HepG2 (cell line): Measurements from ENCODE around the gene ZNF586. TPM values are rescaled to one million over a fixed set of nuclear protein-coding genes. Genes with fewer than 3 reads are reported as not detected.

Source experiments
- ARNT2 ChIP-seq: sonication (generic); formaldehyde crosslinking; IDR thresholded peaks from 2 replicates; pipeline ENCODE4 v1.8.0; 2022; ENCODE audit warnings: mild to moderate bottlenecking, low read depth, missing genetic modification reagents, moderate library complexity
- ATAD3A ChIP-seq: sonication (generic); formaldehyde crosslinking; IDR thresholded peaks from 2 replicates; pipeline ENCODE4 v1.4.0; 2020; ENCODE audit warnings: missing genetic modification reagents
- BHLHE40 ChIP-seq: IDR thresholded peaks from 2 replicates; pipeline ENCODE4 v1.6.1; 2011; ENCODE audit warnings: low read length, improper control_type of control experiment
- CC2D1A ChIP-seq: sonication (generic); formaldehyde crosslinking; IDR thresholded peaks from 2 replicates; pipeline ENCODE4 v1.8.1; 2023; ENCODE audit warnings: mild to moderate bottlenecking, missing genetic modification reagents
- CENPT ChIP-seq: sonication (generic); formaldehyde crosslinking; IDR thresholded peaks from 2 replicates; pipeline ENCODE4 v1.8.0; 2022; ENCODE audit warnings: low read depth, mild to moderate bottlenecking, moderate library complexity, missing genetic modification reagents
- CREB1 ChIP-seq, 2 experiments: fragments of 450-650 bp in 1 of 2; IDR thresholded peaks; 2 replicates each; pipeline ENCODE4 v1.6.1; 2016 to 2017; ENCODE audit warnings: control low read depth in 1 of 2, mild to moderate bottlenecking in 1 of 2, missing compliant biosample characterization in 1 of 2, missing genetic modification characterization in 1 of 2
- KLF6 ChIP-seq: IDR thresholded peaks from 2 replicates; pipeline ENCODE4 v1.8.0; 2016; ENCODE audit warnings: missing biosample characterization, missing genetic modification reagents
- MTF2 ChIP-seq: sonication (generic); formaldehyde crosslinking; IDR thresholded peaks from 2 replicates; pipeline ENCODE4 v1.5.0; 2020; ENCODE audit warnings: missing genetic modification reagents, borderline replicate concordance
- ZBTB40 ChIP-seq, 2 experiments: fragments of 450-650 bp in 1 of 2; sonication (generic) in 1 of 2; formaldehyde crosslinking in 1 of 2; IDR thresholded peaks; 2 replicates each; pipeline versions ENCODE4 v1.6.1 to v1.8.0; 2016 to 2022; ENCODE audit warnings: antibody characterized with exemption in 1 of 2, mild to moderate bottlenecking in 1 of 2, missing genetic modification reagents in 1 of 2
- ZBTB7B ChIP-seq: sonication (generic); formaldehyde crosslinking; IDR thresholded peaks from 2 replicates; pipeline ENCODE4 v1.4.0; 2020; ENCODE audit warnings: missing genetic modification reagents
- ZNF530 ChIP-seq: sonication (generic); formaldehyde crosslinking; IDR thresholded peaks from 2 replicates; pipeline ENCODE4 v1.5.0; 2020; ENCODE audit warnings: low read depth, mild to moderate bottlenecking, missing genetic modification reagents
- ZNF567 ChIP-seq: sonication (generic); formaldehyde crosslinking; IDR thresholded peaks from 2 replicates; pipeline ENCODE4 v1.8.1; 2023; ENCODE audit warnings: mild to moderate bottlenecking, missing genetic modification reagents, borderline replicate concordance
- ZNF687 ChIP-seq: sonication (generic); formaldehyde crosslinking; IDR thresholded peaks from 2 replicates; pipeline ENCODE4 v1.5.1; 2020; ENCODE audit warnings: mild to moderate bottlenecking, missing genetic modification reagents, moderate library complexity
- polyA plus RNA-seq, 8 experiments: library from polyadenylated mRNA; depleted of rRNA in 3 of 8; stranded (reverse) in 7 of 8; unstranded in 1 of 8; fragments of >200 nt; fragmentation: Illumina TruSeq in 4 of 8; extraction: Trizol in 4 of 8; gene quantifications; 2 replicates each; pipeline versions ENCODE4 v1.2.1 to v1.2.3, GENCODE V29; 2011 to 2016; ENCODE audit warnings: low read depth in 4 of 8, missing spikeins in 1 of 8, mixed read lengths in 1 of 8; ENCODE audit not compliant: insufficient read depth in 1 of 8
- total RNA-seq, 5 experiments: library from RNA; depleted of rRNA; stranded (reverse); fragments of >200 nt; fragmentation: Illumina TruSeq; extraction: Trizol; gene quantifications; 2 replicates each; pipeline ENCODE4 v1.2.3, GENCODE V29; 2016; ENCODE audit warnings: low read depth in 1 of 5

Gene ZNF586
- total and polyA plus RNA-seq, 2 of the 13 experiments (the other 11 are each of a cell fraction or from before 2014, with no cell fraction given) = 0.50 to 3.4 TPM

DNA sequence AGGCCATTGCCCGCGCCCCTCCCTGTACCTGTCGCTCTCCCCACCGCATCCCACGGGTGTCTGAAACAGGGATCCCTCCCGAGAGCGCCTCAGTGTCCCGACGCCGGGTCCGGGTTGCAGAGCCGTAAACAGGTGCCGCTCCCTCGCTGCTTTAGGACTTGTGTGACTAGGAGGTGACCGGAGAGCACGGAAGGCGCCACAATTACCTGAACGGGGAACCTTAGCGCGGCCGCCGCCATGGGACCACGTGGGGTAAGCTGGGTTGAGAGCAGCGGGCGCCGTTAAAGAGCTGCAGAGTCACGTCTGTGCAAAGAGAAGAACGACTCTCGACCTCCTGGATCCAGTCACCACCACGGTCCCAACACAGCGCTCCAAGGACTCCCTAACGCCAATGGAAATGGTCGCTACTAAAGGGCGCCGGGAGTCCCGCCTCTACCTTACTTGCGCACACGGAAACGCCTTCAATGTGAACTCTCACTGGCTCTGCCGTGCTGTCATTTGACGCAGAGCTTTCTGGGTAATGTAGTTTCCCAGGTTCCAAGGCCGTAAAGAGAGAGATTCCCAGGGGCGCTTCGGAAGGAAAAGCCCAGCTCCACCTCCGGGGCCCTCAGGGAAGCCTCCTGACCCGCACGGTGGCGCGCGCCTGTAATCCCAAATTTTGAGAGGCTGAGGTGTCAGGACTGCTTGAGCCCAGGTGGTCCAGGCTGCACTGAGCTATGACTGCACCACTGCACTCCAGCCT is 45.2 kb downstream of the ZNF586 start, which contains the start of gene ZNF552 (continued):
- TF ChIP-seq ATAD3A (CRISPR knock-in tag) (no peak), KLF6 (CRISPR knock-in tag) (peak; percentile 36; the same call in 1 of the 2 replicates), ARNT2 (no peak), ZBTB40 (IDR thresholded peaks at IDR 0.05) (no peak), ZBTB40 (CRISPR knock-in tag; IDR thresholded peaks at IDR 0.05) (peak; percentile 63; the same call in 1 of the 2 replicates), BHLHE40 (no peak; the same call in 1 of the 2 replicates), ZNF687 (CRISPR knock-in tag) (peak; percentile 79), ZNF567 (CRISPR knock-in tag) (no peak), ZBTB7B (no peak), CENPT (0 out of 2 replicates have a peak, but pooled peaks have one; percentile 62), CREB1 (IDR thresholded peaks at IDR 0.05) (peak; percentile 90), CREB1 (CRISPR knock-in tag; IDR thresholded peaks at IDR 0.05) (peak; percentile 96), CC2D1A (CRISPR knock-in tag) (no peak), ZNF530 (CRISPR knock-in tag) (no peak), MTF2 (CRISPR knock-in tag) (no peak)
